HEK293T (cell line): Measurements from ENCODE around the gene CCDC88A.

ENCODE experiments used
- CTCF ChIA-PET: fragments of 350-600 bp; formaldehyde crosslinking; extraction: SDS; loops from one replicate; lab custom pipeline; 2021; ENCODE audit warnings: antibody characterized with exemption, inconsistent platforms; lab: Yijun Ruan, JAX
- POLR2A ChIA-PET: fragments of 350-600 bp; formaldehyde crosslinking; extraction: SDS; loops from one replicate; lab custom pipeline; 2020; ENCODE audit warnings: antibody characterized with exemption, inconsistent platforms; lab: Yijun Ruan, JAX
- DNase-seq: peaks from one replicate; pipeline ENCODE4 v3.0.0; 2012; ENCODE audit warnings: mixed read lengths; ENCODE audit errors: extremely low spot score
- ARNT ChIP-seq: fragments of 450-650 bp; IDR thresholded peaks from 2 replicates; pipeline ENCODE4 v1.6.1; 2017; ENCODE audit warnings: mild to moderate bottlenecking
- BHLHE40 ChIP-seq: fragments of 450-650 bp; IDR thresholded peaks from 2 replicates; pipeline ENCODE4 v1.6.1; 2016; ENCODE audit warnings: mild to moderate bottlenecking, moderate library complexity, borderline replicate concordance
- CTBP1 ChIP-seq: fragments of 450-650 bp; IDR thresholded peaks from 2 replicates; pipeline ENCODE4 v1.6.1; 2016; ENCODE audit warnings: borderline replicate concordance
- ELF4 ChIP-seq: fragments of 450-650 bp; IDR thresholded peaks from 2 replicates; pipeline ENCODE4 v1.6.1; 2017; ENCODE audit warnings: antibody characterized with exemption
- FOXA1 ChIP-seq: fragments of 450-650 bp; IDR thresholded peaks from 2 replicates; pipeline ENCODE4 v1.6.1; 2016; ENCODE audit warnings: mild to moderate bottlenecking
- FOXK2 ChIP-seq: fragments of 450-650 bp; IDR thresholded peaks from 2 replicates; pipeline ENCODE4 v1.6.1; 2016; ENCODE audit warnings: mild to moderate bottlenecking
- FOXM1 ChIP-seq: fragments of 450-650 bp; IDR thresholded peaks from 2 replicates; pipeline ENCODE4 v1.6.1; 2017; ENCODE audit warnings: mild to moderate bottlenecking, borderline replicate concordance
- HDGF ChIP-seq: fragments of 450-650 bp; IDR thresholded peaks from 2 replicates; pipeline ENCODE4 v1.6.1; 2017; ENCODE audit warnings: antibody characterized with exemption, borderline replicate concordance
- L3MBTL2 ChIP-seq: fragments of 450-650 bp; conservative IDR thresholded peaks from 2 replicates; pipeline ENCODE4 v1.6.1; 2016; ENCODE audit warnings: mild to moderate bottlenecking
- LEF1 ChIP-seq: fragments of 450-650 bp; IDR thresholded peaks from 2 replicates; pipeline ENCODE4 v1.6.1; 2017; ENCODE audit warnings: mild to moderate bottlenecking, borderline replicate concordance
- NFRKB ChIP-seq: fragments of 450-650 bp; IDR thresholded peaks from 2 replicates; pipeline ENCODE4 v1.6.1; 2016; ENCODE audit warnings: mild to moderate bottlenecking, moderate library complexity
- SP1 ChIP-seq: fragments of 450-650 bp; IDR thresholded peaks from 2 replicates; pipeline ENCODE4 v1.6.1; 2017
- SUZ12 ChIP-seq: fragments of 450-650 bp; IDR thresholded peaks from 2 replicates; pipeline ENCODE4 v1.6.1; 2016; ENCODE audit warnings: mild to moderate bottlenecking
- TARDBP ChIP-seq: fragments of 450-650 bp; IDR thresholded peaks from 2 replicates; pipeline ENCODE4 v1.6.1; 2016
- ZNF384 ChIP-seq: fragments of 450-650 bp; IDR thresholded peaks from 2 replicates; pipeline ENCODE4 v1.6.1; 2016
- TF ChIP-seq, protein P1 (sequence below): fragments of 450-650 bp; IDR thresholded peaks from 2 replicates; pipeline ENCODE4 v1.6.1; 2016

CCDC88A gene

DNA sequence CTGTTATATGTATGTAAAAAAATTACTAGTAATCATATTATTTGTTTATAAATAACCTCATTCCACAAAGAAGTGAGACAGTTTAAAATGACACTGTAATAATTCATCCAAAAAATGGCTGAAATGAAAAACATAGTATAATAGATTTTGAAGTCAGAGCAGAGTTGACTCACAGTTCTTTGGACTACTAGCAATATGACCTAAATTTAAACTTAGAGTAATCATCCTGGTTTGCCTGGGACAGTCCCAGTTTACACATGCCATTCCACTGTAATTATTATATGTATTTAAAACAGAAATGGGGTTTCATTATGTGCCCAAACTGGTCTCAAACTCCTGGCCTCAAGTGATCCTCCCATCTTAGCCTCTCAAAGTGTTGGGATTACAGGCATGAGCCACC is 48.3 kb downstream of the CCDC88A start:
- no peak for TF ChIP-seq FOXM1
- no peak for TF ChIP-seq LEF1
- no peak for TF ChIP-seq TARDBP
- TF ChIP-seq FOXA1 = no peak
- TF ChIP-seq SUZ12 = no peak
- TF ChIP-seq NFRKB = no peak
- no peak for TF ChIP-seq HDGF
- TF ChIP-seq SP1 = no peak
- TF ChIP-seq ELF4 = no peak
- no peak for TF ChIP-seq L3MBTL2
- TF ChIP-seq, protein P1, sequence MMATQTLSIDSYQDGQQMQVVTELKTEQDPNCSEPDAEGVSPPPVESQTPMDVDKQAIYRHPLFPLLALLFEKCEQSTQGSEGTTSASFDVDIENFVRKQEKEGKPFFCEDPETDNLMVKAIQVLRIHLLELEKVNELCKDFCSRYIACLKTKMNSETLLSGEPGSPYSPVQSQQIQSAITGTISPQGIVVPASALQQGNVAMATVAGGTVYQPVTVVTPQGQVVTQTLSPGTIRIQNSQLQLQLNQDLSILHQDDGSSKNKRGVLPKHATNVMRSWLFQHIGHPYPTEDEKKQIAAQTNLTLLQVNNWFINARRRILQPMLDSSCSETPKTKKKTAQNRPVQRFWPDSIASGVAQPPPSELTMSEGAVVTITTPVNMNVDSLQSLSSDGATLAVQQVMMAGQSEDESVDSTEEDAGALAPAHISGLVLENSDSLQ = no peak
- TF ChIP-seq ZNF384 = no peak
- no peak for TF ChIP-seq CTBP1
- ChIA-PET POLR2A (no interaction called here), CTCF (no interaction called here)
- DNase-seq = no peak

DNA sequence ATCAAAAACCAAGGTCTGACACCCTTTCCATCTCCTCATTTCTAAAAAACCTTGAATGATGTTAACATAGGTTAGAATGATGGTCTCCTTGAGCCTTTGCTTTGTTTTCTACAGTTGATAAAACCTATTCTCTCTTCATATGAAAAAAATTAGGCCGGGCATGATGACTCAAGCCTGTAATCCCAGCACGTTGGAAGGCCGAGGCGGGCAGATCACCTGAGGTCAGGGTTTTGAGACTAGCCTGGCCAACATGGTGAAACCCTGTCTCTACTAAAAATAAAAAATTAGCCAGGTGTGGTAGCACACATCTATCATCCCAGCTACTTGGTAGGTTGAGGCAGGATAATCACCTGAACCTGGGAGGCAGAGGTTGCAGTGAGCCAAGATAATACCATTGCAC is 49.4 kb downstream of the CCDC88A start:
- ChIA-PET POLR2A (no interaction called here), CTCF (no interaction called here)
- TF ChIP-seq ARNT = no peak
- no peak for TF ChIP-seq BHLHE40
- TF ChIP-seq LEF1 = no peak
- no peak for TF ChIP-seq ELF4
- TF ChIP-seq HDGF = no peak
- TF ChIP-seq FOXK2 = no peak
- TF ChIP-seq FOXA1 = no peak
- no peak for TF ChIP-seq FOXM1
- no peak for TF ChIP-seq SP1
- TF ChIP-seq L3MBTL2 = no peak
- DNase-seq = no peak

DNA sequence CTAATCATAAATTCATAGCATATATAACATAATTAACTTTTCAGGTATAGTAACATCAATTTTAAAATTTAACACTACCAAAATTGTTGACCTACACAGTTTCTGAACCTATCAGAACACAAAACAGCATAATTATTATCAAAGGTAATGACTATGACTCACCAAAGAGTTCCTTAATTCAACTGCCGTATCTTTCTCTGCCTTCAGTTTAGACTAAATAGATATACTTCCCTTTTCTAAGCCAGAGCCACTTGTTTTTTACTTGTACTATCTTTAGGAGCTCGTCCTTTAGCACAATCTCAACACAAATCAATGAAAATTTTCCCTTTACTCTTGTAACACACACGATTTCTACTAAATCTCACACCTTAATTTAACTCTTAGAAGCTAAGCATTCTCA is 54.4 kb downstream of the CCDC88A start:
- TF ChIP-seq ARNT (no peak), SUZ12 (no peak)
- CTCF ChIA-PET = no interaction called here
- POLR2A ChIA-PET = no interaction called here
- DNase-seq = no peak

DNA sequence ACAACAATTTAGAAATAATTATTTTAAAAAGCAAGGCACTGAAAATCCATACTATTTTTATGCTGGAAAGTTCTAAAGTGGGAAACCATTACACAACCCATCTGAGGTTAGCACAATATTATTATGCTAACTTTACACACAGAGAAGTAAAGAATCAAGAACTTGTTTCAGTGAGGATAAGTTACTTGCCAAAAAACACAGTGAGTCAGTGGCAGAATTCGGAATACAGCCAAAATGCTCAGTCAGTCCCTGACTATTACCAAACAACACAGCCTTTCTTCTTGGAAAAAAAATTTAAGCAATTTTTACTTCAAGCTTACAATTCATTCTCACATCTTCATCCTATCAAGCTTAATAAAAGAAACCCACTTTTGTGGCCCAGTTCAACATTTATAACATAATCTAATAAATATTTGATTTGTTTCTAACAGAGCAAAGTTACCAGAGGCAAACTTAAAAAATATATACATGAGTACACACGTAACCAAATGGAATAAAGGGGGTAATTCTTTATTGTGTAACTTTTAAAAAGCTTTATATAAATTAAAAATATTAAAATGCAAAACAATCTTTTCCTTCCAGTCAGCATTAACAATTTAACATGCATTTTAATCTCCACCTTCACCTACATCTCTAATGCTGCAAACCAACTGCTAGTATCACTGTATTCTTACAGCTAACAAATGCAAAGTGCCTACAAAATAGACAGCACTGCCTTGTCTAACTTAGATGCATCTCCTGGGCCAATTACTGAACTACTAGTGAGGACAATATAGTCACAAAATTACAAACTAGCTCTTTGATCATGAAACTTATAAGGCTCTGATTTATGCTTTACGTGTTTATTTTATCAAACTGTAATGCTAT is 55.2 kb downstream of the CCDC88A start:
- CTCF ChIA-PET = no interaction called here
- TF ChIP-seq ZNF384 = no peak
- TF ChIP-seq ELF4 = no peak
- no peak for TF ChIP-seq SUZ12
- TF ChIP-seq SP1 = no peak
- no peak for TF ChIP-seq TARDBP
- no peak for TF ChIP-seq ARNT
- TF ChIP-seq HDGF = no peak
- no peak for TF ChIP-seq BHLHE40
- no peak for TF ChIP-seq L3MBTL2
- no peak for TF ChIP-seq LEF1
- TF ChIP-seq, protein P1 = no peak
- no peak for TF ChIP-seq FOXA1
- no peak for TF ChIP-seq CTBP1
- TF ChIP-seq FOXM1 = no peak
- POLR2A ChIA-PET = no interaction called here
- DNase-seq = no peak

DNA sequence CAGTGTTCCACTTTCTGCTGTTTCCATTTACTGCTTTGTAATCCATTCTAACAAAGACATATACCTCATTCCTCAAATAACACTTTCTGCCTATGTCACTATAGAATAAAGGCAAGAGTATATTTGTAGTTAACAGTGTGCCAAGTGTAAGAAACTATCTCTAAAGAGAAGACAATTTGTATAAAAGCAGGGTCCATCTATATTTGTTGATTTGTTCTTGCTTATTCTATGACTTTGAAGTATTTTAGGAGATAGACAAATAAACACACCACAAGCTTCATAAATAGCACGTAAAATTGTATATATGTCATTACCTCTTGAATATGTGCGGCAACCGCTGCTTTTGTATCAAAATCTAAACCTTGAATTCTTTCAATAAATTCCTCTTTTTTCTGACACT is 56.0 kb downstream of the CCDC88A start:
- CTCF ChIA-PET = no interaction called here
- POLR2A ChIA-PET = no interaction called here
- TF ChIP-seq, protein P1 = no peak
- no peak for TF ChIP-seq FOXM1
- no peak for TF ChIP-seq TARDBP
- no peak for TF ChIP-seq L3MBTL2
- no peak for TF ChIP-seq FOXK2
- no peak for TF ChIP-seq ZNF384
- no peak for TF ChIP-seq BHLHE40
- TF ChIP-seq SP1 = no peak
- TF ChIP-seq ELF4 = no peak
- TF ChIP-seq HDGF = no peak
- TF ChIP-seq FOXA1 = no peak
- no peak for TF ChIP-seq LEF1
- TF ChIP-seq ARNT = no peak
- no peak for TF ChIP-seq CTBP1
- TF ChIP-seq NFRKB = no peak
- TF ChIP-seq SUZ12 = no peak
- DNase-seq = no peak

DNA sequence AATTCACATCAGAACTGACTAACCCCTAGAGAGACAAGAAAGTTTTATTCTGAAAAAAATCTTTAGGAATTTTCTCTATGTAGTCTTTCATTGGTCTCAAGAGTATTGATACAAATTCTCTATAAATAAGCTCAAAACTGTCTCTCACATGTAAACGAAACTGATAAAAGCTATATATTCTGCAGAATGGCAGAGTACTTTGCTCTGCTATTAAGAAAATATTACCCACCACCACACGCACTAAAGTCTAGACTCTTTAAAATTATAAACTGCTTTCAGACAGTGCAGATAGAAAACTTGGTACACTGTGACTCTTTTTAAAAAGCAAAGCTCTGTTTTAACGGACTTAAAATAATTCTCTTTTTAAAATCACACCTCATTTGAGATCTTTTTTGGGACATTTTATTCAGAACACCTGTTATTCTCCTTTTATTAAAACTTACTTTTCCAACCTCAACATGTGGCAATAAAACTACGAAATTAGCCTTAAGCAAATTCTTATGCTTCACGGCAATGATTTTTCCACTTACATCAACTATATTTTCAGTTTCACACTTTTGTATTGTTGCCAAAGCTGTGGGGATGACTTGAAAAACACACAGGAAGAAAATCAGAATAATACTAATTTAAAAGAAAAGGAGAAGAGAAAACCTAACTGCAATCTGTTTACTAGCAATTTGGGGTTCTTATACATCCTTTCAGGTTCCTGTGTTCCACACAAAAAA is 58.0 kb downstream of the CCDC88A start:
- POLR2A ChIA-PET = no interaction called here
- no peak for TF ChIP-seq L3MBTL2
- TF ChIP-seq, protein P1 = no peak
- no peak for DNase-seq
- CTCF ChIA-PET = no interaction called here
